Measurements from ENCODE around the gene KIF5A. TPM values are rescaled to one million over a fixed set of nuclear protein-coding genes. Genes with fewer than 3 reads are reported as not detected.

KIF5A gene
- polyA plus RNA-seq, 1 of the 3 experiments (the other 2 are of a cell fraction): 6.2 TPM

DNA sequence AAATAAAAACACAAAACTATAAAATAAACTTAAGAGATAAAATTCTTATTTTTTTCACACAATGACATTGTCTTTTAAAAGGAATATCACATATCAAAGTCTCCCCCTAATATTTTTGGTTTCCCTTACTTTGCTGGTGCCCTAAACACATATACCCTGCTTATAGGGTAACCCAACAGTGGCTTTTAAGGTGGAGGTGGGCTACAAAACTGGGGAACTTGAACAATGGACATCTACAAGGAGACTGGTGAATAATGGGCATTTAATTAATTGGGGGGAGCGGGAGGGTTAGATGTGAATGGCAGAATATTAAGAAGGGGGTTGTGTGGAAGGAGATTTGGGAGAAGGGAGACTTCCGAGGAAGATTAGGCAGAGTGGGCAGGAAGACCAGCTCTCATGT lies 73.5 kb downstream of the KIF5A start:
- Histone ChIP-seq H3F3A (replicated peaks; ENCODE audit: insufficient read depth) (peaks cover 4% of the 10 kb centered on the region), H3K79me2 (ENCODE audit: insufficient read depth) (no peaks in the 10 kb centered on the region), H3K9me3 (no peaks in the 10 kb centered on the region), H2AFZ (ENCODE audit: low read depth) (no peak overlapping the region), H3K27ac (ENCODE audit: low read depth in 2 of 2, low read length in 1 of 2) (no peak overlapping the region), H3K36me3 (replicated peaks in 1 of 2; ENCODE audit: control insufficient read depth in 1 of 2, insufficient read depth in 2 of 2, low read length in 1 of 2) (peaks cover 0 to 2% of the 10 kb centered on the region in 2 experiments), H4K20me1 (ENCODE audit: insufficient read depth) (no peaks in the 10 kb centered on the region), H3K9ac (no peak overlapping the region), H3K4me3 (ENCODE audit: low read depth in 2 of 2, low read length in 1 of 2) (no peak overlapping the region), H3K9me2 (no peaks in the 10 kb centered on the region), H3K4me2 (no peak overlapping the region), H3K4me1 (ENCODE audit: control insufficient read depth in 1 of 2, insufficient read depth in 2 of 2, low read depth in 1 of 2, low read length in 1 of 2) (peaks cover 0 to 7% of the 10 kb centered on the region in 2 experiments; a peak in 1 of 4 replicates), H3K27me3 (ENCODE audit: insufficient read depth) (no peaks in the 10 kb centered on the region)
- CTCF ChIA-PET: interaction anchor here (1.4 to 11.0 kb wide), 5 partner anchors 9 to 161 kb away, joined by 3 to 298 read pairs (median 14); partner anchors contain the start of genes ARHGEF25 and B4GALNT1
- DNase-seq: no peak
- no peak for TF ChIP-seq GATA2 (CRISPR knock-in tag; IDR thresholded peaks at IDR 0.05)
- TF ChIP-seq FOXJ3 (CRISPR knock-in tag; IDR thresholded peaks at IDR 0.05): no peak
- no peak for TF ChIP-seq TAF1 (IDR thresholded peaks at IDR 0.05; ENCODE audit: borderline replicate concordance, low read depth, low read length)
- TF ChIP-seq TCF12 (IDR thresholded peaks at IDR 0.05): no peak
- no peak for TF ChIP-seq POLR2AphosphoS5 (IDR thresholded peaks at IDR 0.05; ENCODE audit: low read depth, low read length)
- TF ChIP-seq RCOR1 (IDR thresholded peaks at IDR 0.05; ENCODE audit: low read length): no peak
- TF ChIP-seq CHD2 (IDR thresholded peaks at IDR 0.05; ENCODE audit: low read length, partially characterized antibody): no peak
- no peak for TF ChIP-seq TEAD4 (IDR thresholded peaks at IDR 0.05; ENCODE audit: borderline replicate concordance, insufficient read depth)
- TF ChIP-seq, protein P1, sequence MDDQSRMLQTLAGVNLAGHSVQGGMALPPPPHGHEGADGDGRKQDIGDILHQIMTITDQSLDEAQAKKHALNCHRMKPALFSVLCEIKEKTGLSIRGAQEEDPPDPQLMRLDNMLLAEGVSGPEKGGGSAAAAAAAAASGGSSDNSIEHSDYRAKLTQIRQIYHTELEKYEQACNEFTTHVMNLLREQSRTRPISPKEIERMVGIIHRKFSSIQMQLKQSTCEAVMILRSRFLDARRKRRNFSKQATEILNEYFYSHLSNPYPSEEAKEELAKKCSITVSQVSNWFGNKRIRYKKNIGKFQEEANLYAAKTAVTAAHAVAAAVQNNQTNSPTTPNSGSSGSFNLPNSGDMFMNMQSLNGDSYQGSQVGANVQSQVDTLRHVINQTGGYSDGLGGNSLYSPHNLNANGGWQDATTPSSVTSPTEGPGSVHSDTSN (IDR thresholded peaks at IDR 0.05): no peak
- TF ChIP-seq, protein P2, sequence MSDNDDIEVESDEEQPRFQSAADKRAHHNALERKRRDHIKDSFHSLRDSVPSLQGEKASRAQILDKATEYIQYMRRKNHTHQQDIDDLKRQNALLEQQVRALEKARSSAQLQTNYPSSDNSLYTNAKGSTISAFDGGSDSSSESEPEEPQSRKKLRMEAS (IDR thresholded peaks at IDR 0.05; ENCODE audit: low read depth): no peak
- POLR2A ChIA-PET: interaction anchor here (1.0 kb wide), 1 partner anchor 19 kb away, joined by 3 read pairs; no protein-coding TSS in a partner anchor
- 90% methylated on average over 2 of the region's 2 CpGs for WGBS (ENCODE audit: low lambda C conversion rate)

DNA sequence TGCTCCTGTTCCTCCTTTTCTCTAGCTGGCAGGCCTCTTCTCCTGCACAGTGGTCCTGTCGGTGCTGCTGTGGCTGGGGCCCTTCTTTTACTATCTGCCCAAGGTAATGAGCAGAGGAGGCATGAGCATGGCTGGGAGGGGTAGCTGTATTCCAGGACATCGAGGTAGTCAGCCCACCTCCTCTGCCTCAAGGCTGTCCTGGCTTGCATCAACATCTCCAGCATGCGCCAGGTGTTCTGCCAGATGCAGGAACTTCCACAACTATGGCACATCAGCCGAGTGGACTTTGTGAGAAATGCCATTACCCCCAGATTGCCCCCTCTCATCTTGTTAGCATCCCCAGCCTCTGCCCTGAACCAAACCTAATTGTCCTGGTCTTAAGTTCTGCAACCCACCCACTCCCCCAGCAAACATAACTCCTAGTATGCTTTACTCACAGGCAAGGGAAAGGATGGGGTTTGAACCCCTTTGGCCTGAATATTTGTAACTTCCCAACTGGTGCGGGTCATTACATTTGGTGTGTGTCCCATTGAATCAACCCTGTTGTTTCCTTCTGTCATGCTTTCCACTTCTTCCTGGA lies 74.1 kb downstream of the KIF5A start:
- Histone ChIP-seq H3K27me3 (ENCODE audit: insufficient read depth) (no peaks in the 10 kb centered on the region), H3F3A (replicated peaks; ENCODE audit: insufficient read depth) (no peaks in the 10 kb centered on the region), H3K9me2 (no peaks in the 10 kb centered on the region), H3K36me3 (replicated peaks in 1 of 2; ENCODE audit: control insufficient read depth in 1 of 2, insufficient read depth in 2 of 2, low read length in 1 of 2) (peaks cover 0 to 2% of the 10 kb centered on the region in 2 experiments), H3K27ac (ENCODE audit: low read depth in 2 of 2, low read length in 1 of 2) (no peak overlapping the region), H3K9me3 (no peaks in the 10 kb centered on the region), H4K20me1 (ENCODE audit: insufficient read depth) (no peaks in the 10 kb centered on the region), H3K4me2 (no peak overlapping the region), H3K79me2 (ENCODE audit: insufficient read depth) (no peaks in the 10 kb centered on the region), H3K4me1 (ENCODE audit: control insufficient read depth in 1 of 2, insufficient read depth in 2 of 2, low read depth in 1 of 2, low read length in 1 of 2) (peaks cover 0 to 7% of the 10 kb centered on the region in 2 experiments; a peak in 1 of 4 replicates), H2AFZ (ENCODE audit: low read depth) (no peak overlapping the region), H3K9ac (no peak overlapping the region), H3K4me3 (ENCODE audit: low read depth in 2 of 2, low read length in 1 of 2) (no peak overlapping the region)
- 63% methylated on average over 3 of the region's 5 CpGs for WGBS (ENCODE audit: low lambda C conversion rate)
- POLR2A ChIA-PET: interaction anchor here (0.9 to 1.0 kb wide), 2 partner anchors 20 to 41 kb away, joined by 3 to 5 read pairs; no protein-coding TSS in a partner anchor
- CTCF ChIA-PET: interaction anchor here (1.7 to 11.0 kb wide), 4 partner anchors 9 to 41 kb away, joined by 5 to 298 read pairs (median 47); partner anchors contain the start of genes ARHGEF25 and B4GALNT1
- no peak for TF ChIP-seq FOXM1 (IDR thresholded peaks at IDR 0.05; ENCODE audit: low read depth)
- no peak for TF ChIP-seq JUND (IDR thresholded peaks at IDR 0.05)
- no peak for TF ChIP-seq MXI1 (IDR thresholded peaks at IDR 0.05; ENCODE audit: low read depth, low read length)
- TF ChIP-seq MEF2A (IDR thresholded peaks at IDR 0.05; ENCODE audit: borderline replicate concordance, low read depth): no peak
- TF ChIP-seq TCF12 (IDR thresholded peaks at IDR 0.05): no peak
- no peak for TF ChIP-seq TEAD4 (IDR thresholded peaks at IDR 0.05; ENCODE audit: borderline replicate concordance, insufficient read depth)
- TF ChIP-seq, protein P3, sequence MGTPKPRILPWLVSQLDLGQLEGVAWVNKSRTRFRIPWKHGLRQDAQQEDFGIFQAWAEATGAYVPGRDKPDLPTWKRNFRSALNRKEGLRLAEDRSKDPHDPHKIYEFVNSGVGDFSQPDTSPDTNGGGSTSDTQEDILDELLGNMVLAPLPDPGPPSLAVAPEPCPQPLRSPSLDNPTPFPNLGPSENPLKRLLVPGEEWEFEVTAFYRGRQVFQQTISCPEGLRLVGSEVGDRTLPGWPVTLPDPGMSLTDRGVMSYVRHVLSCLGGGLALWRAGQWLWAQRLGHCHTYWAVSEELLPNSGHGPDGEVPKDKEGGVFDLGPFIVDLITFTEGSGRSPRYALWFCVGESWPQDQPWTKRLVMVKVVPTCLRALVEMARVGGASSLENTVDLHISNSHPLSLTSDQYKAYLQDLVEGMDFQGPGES (IDR thresholded peaks at IDR 0.05; ENCODE audit: low read depth, low read length): no peak
- TF ChIP-seq EZH2phosphoT487 (IDR thresholded peaks at IDR 0.05; ENCODE audit: borderline replicate concordance, low read depth): no peak
- TF ChIP-seq, protein P4, sequence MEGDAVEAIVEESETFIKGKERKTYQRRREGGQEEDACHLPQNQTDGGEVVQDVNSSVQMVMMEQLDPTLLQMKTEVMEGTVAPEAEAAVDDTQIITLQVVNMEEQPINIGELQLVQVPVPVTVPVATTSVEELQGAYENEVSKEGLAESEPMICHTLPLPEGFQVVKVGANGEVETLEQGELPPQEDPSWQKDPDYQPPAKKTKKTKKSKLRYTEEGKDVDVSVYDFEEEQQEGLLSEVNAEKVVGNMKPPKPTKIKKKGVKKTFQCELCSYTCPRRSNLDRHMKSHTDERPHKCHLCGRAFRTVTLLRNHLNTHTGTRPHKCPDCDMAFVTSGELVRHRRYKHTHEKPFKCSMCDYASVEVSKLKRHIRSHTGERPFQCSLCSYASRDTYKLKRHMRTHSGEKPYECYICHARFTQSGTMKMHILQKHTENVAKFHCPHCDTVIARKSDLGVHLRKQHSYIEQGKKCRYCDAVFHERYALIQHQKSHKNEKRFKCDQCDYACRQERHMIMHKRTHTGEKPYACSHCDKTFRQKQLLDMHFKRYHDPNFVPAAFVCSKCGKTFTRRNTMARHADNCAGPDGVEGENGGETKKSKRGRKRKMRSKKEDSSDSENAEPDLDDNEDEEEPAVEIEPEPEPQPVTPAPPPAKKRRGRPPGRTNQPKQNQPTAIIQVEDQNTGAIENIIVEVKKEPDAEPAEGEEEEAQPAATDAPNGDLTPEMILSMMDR (IDR thresholded peaks at IDR 0.05): no peak
- TF ChIP-seq, protein P5, sequence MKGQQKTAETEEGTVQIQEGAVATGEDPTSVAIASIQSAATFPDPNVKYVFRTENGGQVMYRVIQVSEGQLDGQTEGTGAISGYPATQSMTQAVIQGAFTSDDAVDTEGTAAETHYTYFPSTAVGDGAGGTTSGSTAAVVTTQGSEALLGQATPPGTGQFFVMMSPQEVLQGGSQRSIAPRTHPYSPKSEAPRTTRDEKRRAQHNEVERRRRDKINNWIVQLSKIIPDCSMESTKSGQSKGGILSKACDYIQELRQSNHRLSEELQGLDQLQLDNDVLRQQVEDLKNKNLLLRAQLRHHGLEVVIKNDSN (IDR thresholded peaks at IDR 0.05; ENCODE audit: borderline replicate concordance, low read depth): no peak
- no peak for DNase-seq
